ENCODE data around the gene ZFPM1.

ZFPM1 gene

GRCh38 chr16:88532434-88533241, 79.6 kb downstream of the ZFPM1 start:
- no peak overlapping the region for H3K27ac Mint-ChIP-seq
- H3K36me3 Mint-ChIP-seq: peaks cover 2% of the 10 kb centered on the region
- no peaks in the 10 kb centered on the region for H3K9me3 Mint-ChIP-seq
- CTCF ChIA-PET: no interaction called here
- no peaks in the 10 kb centered on the region for H3K27me3 Mint-ChIP-seq
- H3K4me3 Mint-ChIP-seq: no peak overlapping the region
- peaks cover 4% of the 10 kb centered on the region for H3K4me1 Mint-ChIP-seq
- no peak for DNase-seq

DNA sequence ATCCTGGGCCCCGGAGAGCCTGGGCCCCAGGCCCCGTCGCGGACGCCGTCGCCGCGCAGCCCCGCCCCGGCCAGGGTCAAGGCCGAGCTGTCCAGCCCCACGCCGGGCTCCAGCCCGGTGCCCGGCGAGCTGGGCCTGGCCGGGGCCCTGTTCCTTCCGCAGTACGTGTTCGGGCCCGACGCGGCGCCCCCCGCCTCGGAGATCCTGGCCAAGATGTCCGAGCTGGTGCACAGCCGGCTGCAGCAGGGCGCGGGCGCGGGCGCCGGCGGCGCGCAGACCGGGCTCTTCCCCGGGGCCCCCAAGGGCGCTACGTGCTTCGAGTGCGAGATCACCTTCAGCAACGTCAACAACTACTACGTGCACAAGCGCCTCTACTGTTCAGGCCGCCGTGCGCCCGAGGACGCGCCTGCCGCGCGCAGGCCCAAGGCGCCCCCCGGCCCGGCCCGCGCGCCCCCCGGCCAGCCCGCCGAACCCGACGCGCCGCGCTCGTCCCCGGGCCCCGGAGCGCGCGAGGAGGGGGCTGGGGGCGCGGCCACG, 80.4 kb downstream of the ZFPM1 start:
- Mint-ChIP-seq H3K4me3 (no peak overlapping the region), H3K4me1 (peaks cover 4% of the 10 kb centered on the region), H3K27me3 (peaks cover 5% of the 10 kb centered on the region), H3K9me3 (no peaks in the 10 kb centered on the region), H3K36me3 (peaks cover 2% of the 10 kb centered on the region), H3K27ac (no peak overlapping the region)
- CTCF ChIA-PET: no interaction called here
- no peak for DNase-seq

DNA sequence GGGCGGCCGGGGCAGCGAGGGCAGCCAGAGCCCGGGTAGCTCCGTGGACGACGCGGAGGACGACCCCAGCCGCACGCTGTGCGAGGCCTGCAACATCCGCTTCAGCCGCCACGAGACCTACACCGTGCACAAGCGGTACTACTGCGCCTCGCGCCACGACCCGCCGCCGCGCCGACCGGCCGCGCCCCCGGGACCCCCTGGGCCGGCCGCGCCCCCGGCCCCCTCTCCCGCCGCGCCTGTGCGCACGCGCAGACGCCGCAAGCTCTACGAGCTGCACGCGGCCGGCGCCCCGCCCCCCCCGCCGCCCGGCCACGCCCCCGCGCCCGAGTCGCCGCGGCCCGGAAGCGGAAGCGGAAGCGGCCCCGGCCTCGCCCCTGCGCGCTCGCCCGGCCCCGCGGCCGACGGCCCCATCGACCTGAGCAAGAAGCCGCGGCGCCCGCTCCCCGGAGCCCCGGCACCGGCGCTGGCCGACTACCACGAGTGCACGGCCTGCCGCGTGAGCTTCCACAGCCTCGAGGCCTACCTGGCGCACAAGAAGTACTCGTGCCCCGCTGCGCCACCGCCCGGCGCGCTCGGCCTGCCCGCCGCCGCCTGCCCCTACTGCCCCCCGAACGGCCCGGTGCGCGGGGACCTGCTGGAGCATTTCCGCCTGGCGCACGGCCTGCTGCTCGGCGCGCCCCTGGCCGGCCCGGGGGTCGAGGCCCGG, 81.0 kb downstream of the ZFPM1 start:
- no peaks in the 10 kb centered on the region for H3K9me3 Mint-ChIP-seq
- DNase-seq: peak; percentile 73
- no peak overlapping the region for H3K4me3 Mint-ChIP-seq
- H3K36me3 Mint-ChIP-seq: peaks cover 2% of the 10 kb centered on the region
- CTCF ChIA-PET: no interaction called here
- peaks cover 4% of the 10 kb centered on the region for H3K4me1 Mint-ChIP-seq
- no peak overlapping the region for H3K27ac Mint-ChIP-seq
- peaks cover 9% of the 10 kb centered on the region for H3K27me3 Mint-ChIP-seq

DNA sequence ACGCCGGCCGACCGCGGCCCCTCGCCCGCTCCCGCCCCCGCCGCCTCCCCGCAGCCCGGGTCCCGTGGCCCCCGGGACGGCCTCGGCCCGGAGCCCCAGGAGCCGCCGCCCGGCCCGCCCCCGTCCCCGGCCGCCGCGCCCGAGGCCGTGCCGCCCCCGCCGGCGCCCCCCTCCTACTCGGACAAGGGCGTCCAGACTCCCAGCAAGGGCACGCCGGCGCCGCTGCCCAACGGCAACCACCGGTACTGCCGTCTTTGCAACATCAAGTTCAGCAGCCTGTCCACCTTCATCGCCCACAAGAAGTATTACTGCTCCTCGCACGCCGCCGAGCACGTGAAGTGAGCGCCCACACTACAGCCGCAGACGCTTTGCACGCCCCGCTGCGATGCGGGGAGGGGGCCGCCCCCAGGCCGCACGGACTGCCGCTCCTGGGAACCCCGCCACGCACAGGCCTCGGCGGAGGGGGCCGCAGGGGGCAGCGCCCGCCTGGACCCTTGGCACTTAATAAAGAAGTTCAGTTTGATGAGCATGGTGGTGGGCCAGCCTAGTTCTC, 81.6 kb downstream of the ZFPM1 start:
- Mint-ChIP-seq H3K36me3 (peaks cover 2% of the 10 kb centered on the region), H3K27me3 (peaks cover 16% of the 10 kb centered on the region), H3K4me3 (peak overlapping the region; percentile 66), H3K4me1 (peaks cover 4% of the 10 kb centered on the region), H3K9me3 (no peaks in the 10 kb centered on the region), H3K27ac (peak overlapping the region; percentile 52)
- CTCF ChIA-PET: no interaction called here
- DNase-seq: peak; percentile 42

- CTCF ChIA-PET: interaction anchor here (0.9 kb wide), 1 partner anchor 25 kb away, joined by 4 read pairs; no protein-coding TSS in a partner anchor
- DNase-seq: no peak
- H3K27ac Mint-ChIP-seq: no peak overlapping the region
Measured at GRCh38 chr16:88535191-88535856, 82.2 kb downstream of the ZFPM1 start.

GRCh38 chr16:88535857-88536222, 82.8 kb downstream of the ZFPM1 start:
- Mint-ChIP-seq H3K4me3 (peak overlapping the region; percentile 64), H3K9me3 (no peaks in the 10 kb centered on the region), H3K27ac (no peak overlapping the region), H3K4me1 (peaks cover 4% of the 10 kb centered on the region), H3K27me3 (peaks cover 27% of the 10 kb centered on the region), H3K36me3 (peaks cover 2% of the 10 kb centered on the region)
- no peak for DNase-seq
- CTCF ChIA-PET: interaction anchor here (0.9 kb wide), 1 partner anchor 25 kb away, joined by 4 read pairs; no protein-coding TSS in a partner anchor

More at GRCh38 chr16:88535191-88535856, 82.2 kb downstream of the ZFPM1 start:
- H3K9me3 Mint-ChIP-seq: no peaks in the 10 kb centered on the region
- peaks cover 2% of the 10 kb centered on the region for H3K36me3 Mint-ChIP-seq
- peak overlapping the region; percentile 38 for H3K4me3 Mint-ChIP-seq
- peaks cover 4% of the 10 kb centered on the region for H3K4me1 Mint-ChIP-seq
- H3K27me3 Mint-ChIP-seq: peaks cover 22% of the 10 kb centered on the region

GRCh38 chr16:88536510-88536909, 83.4 kb downstream of the ZFPM1 start:
- H3K27ac Mint-ChIP-seq: no peak overlapping the region
- CTCF ChIA-PET: interaction anchor here (0.9 kb wide), 1 partner anchor 24 kb away, joined by 4 read pairs; no protein-coding TSS in a partner anchor

GRCh38 chr16:88536971-88537751, 84.1 kb downstream of the ZFPM1 start:
- H3K27ac Mint-ChIP-seq: no peak overlapping the region
- no peak for DNase-seq
- CTCF ChIA-PET: no interaction called here
- no peak overlapping the region for H3K4me3 Mint-ChIP-seq
- H3K9me3 Mint-ChIP-seq: peaks cover under 1% of the 10 kb centered on the region
- H3K4me1 Mint-ChIP-seq: peaks cover 4% of the 10 kb centered on the region
- H3K36me3 Mint-ChIP-seq: peaks cover 2% of the 10 kb centered on the region
- H3K27me3 Mint-ChIP-seq: peaks cover 32% of the 10 kb centered on the region

More at GRCh38 chr16:88536510-88536909, 83.4 kb downstream of the ZFPM1 start:
- peaks cover 2% of the 10 kb centered on the region for H3K36me3 Mint-ChIP-seq
- no peak for DNase-seq
- peaks cover 4% of the 10 kb centered on the region for H3K4me1 Mint-ChIP-seq
- no peaks in the 10 kb centered on the region for H3K9me3 Mint-ChIP-seq
- no peak overlapping the region for H3K4me3 Mint-ChIP-seq
- peaks cover 32% of the 10 kb centered on the region for H3K27me3 Mint-ChIP-seq

- H3K27ac Mint-ChIP-seq: no peak overlapping the region
- H3K9me3 Mint-ChIP-seq: peaks cover 6% of the 10 kb centered on the region
- no peak overlapping the region for H3K4me3 Mint-ChIP-seq
Measured at GRCh38 chr16:88537859-88538258, 84.8 kb downstream of the ZFPM1 start.

DNA sequence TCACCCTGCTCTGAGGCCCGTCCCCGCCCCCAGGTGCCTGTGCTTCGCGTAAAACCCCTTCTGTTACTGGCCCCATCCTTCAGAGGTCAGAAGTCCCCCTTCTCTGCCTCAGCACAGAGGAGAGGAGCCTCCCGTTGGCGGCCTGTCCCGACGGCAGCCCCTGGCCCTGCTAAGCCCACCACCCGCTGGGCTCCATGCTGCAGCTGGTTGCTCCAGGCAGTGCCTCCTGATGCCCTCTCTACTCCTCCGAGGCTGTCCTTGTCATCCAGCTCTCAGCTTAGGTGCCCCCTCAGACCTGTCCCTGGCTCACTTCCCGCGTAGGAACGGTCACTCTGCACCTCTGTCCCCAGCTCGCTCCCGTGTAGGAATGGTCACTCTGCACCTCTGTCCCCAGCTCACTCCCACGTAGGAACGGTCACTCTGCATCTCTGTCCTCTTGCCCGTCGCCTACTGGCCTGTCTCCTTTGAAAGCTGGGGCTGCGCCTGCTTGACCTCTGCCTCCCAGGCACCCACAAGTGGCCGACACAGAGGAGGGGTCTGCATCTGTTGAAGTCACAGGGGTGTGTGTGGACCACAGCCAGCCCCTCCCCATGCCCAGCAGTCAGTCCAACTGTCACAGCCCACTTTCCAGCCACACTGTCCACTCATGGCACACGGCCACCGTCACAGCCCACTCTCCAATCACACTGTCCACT, 85.4 kb downstream of the ZFPM1 start:
- H3K9me3 Mint-ChIP-seq: peaks cover 13% of the 10 kb centered on the region
- CTCF ChIA-PET: no interaction called here

More at GRCh38 chr16:88537859-88538258, 84.8 kb downstream of the ZFPM1 start:
- H3K27me3 Mint-ChIP-seq: peaks cover 32% of the 10 kb centered on the region
- CTCF ChIA-PET: no interaction called here
- DNase-seq: no peak
- H3K4me1 Mint-ChIP-seq: peaks cover 4% of the 10 kb centered on the region
- peaks cover 2% of the 10 kb centered on the region for H3K36me3 Mint-ChIP-seq

GRCh38 chr16:88539261-88539651, 86.2 kb downstream of the ZFPM1 start:
- CTCF ChIA-PET: interaction anchor here (1.3 kb wide), 1 partner anchor 14 kb away, joined by 4 read pairs; no protein-coding TSS in a partner anchor
- no peak overlapping the region for H3K4me3 Mint-ChIP-seq

More for the DNA sequence above, 85.4 kb downstream of the ZFPM1 start:
- no peak for DNase-seq
- Mint-ChIP-seq H3K36me3 (peaks cover 6% of the 10 kb centered on the region), H3K4me3 (no peak overlapping the region), H3K4me1 (peaks cover 4% of the 10 kb centered on the region), H3K27ac (no peak overlapping the region), H3K27me3 (peaks cover 32% of the 10 kb centered on the region)

GRCh38 chr16:88539652-88540345, 86.7 kb downstream of the ZFPM1 start:
- CTCF ChIA-PET: interaction anchor here (1.1 to 1.3 kb wide), 2 partner anchors 13 to 21 kb away, joined by 4 to 5 read pairs; no protein-coding TSS in a partner anchor

More at GRCh38 chr16:88539261-88539651, 86.2 kb downstream of the ZFPM1 start:
- Mint-ChIP-seq H3K4me1 (peaks cover 4% of the 10 kb centered on the region), H3K27me3 (peaks cover 32% of the 10 kb centered on the region), H3K9me3 (peaks cover 17% of the 10 kb centered on the region), H3K36me3 (peaks cover 8% of the 10 kb centered on the region), H3K27ac (no peak overlapping the region)
- no peak for DNase-seq

More at GRCh38 chr16:88539652-88540345, 86.7 kb downstream of the ZFPM1 start:
- Mint-ChIP-seq H3K27me3 (peaks cover 32% of the 10 kb centered on the region), H3K9me3 (peaks cover 17% of the 10 kb centered on the region), H3K4me3 (no peak overlapping the region), H3K27ac (no peak overlapping the region), H3K4me1 (peaks cover 4% of the 10 kb centered on the region), H3K36me3 (peaks cover 8% of the 10 kb centered on the region)
- DNase-seq: no peak
